HL-60 (cell line): Measurements from ENCODE around the gene IGSF22.

Experiments used
- DNase-seq, 2 experiments: peaks; one replicate each; pipeline ENCODE4 v3.0.0-alpha.2; 2010 to 2020; ENCODE audit warnings: low read depth in 1 of 2, low spot score in 1 of 2
- H3K27ac ChIP-seq: fragments of 250-450 bp; sonication (Bioruptor Pico); replicated peaks from 2 replicates; pipeline ENCODE4 v1.5.1; 2020; ENCODE audit warnings: mild to moderate bottlenecking, moderate library complexity
- H3K27me3 ChIP-seq: fragments of 250-450 bp; sonication (Bioruptor Pico); 2 replicates; pipeline ENCODE4 v1.5.1; 2021; ENCODE audit warnings: mild to moderate bottlenecking, moderate library complexity; ENCODE audit not compliant: insufficient read depth, poor library complexity, severe bottlenecking
- H3K4me3 ChIP-seq: replicated peaks from 2 replicates; pipeline ENCODE4 v1.5.1; 2011; ENCODE audit warnings: mild to moderate bottlenecking, control low read depth, low read length; ENCODE audit not compliant: insufficient read depth
- CTCF ChIP-seq: IDR thresholded peaks from one replicate; pipeline ENCODE4 v1.5.1; 2011; ENCODE audit warnings: low read length, control low read depth, inconsistent platforms; ENCODE audit not compliant: insufficient read depth
- GABPA ChIP-seq: IDR thresholded peaks from 2 replicates; pipeline ENCODE4 v1.6.1; 2012; ENCODE audit warnings: low read depth
- POLR2AphosphoS5 ChIP-seq: IDR thresholded peaks from 2 replicates; pipeline ENCODE4 v1.6.1; 2012; ENCODE audit warnings: low read depth
- SPI1 ChIP-seq: IDR thresholded peaks from 2 replicates; pipeline ENCODE4 v1.6.1; 2012; ENCODE audit warnings: low read depth, mild to moderate bottlenecking, borderline replicate concordance
- TF ChIP-seq, protein P1 (sequence below): IDR thresholded peaks from 2 replicates; pipeline ENCODE4 v1.6.1; 2012; ENCODE audit warnings: low read depth; ENCODE audit not compliant: insufficient replicate concordance

Gene IGSF22

DNA sequence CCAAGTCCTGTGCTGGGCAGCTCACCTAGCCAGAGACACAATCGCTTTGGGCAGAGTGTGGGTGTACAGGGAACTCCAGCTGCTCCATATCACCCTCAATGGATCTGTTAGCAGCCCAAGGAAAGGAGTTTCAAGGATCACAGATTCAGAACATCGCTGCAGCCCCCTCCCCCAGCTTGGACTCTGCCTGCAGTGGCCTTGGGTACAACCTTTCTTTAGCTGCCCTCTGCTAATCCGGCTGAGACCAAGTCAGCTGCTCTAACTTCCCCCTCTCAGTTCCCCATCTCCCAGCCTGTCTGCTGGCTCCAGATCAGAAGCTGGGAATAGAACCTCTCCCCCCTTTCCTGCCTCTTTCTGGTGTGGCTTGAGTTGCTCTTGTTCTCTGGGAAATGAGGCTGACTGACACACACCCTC lies 26.1 kb downstream of the IGSF22 start:
- no peak for TF ChIP-seq GABPA
- TF ChIP-seq, protein P1, sequence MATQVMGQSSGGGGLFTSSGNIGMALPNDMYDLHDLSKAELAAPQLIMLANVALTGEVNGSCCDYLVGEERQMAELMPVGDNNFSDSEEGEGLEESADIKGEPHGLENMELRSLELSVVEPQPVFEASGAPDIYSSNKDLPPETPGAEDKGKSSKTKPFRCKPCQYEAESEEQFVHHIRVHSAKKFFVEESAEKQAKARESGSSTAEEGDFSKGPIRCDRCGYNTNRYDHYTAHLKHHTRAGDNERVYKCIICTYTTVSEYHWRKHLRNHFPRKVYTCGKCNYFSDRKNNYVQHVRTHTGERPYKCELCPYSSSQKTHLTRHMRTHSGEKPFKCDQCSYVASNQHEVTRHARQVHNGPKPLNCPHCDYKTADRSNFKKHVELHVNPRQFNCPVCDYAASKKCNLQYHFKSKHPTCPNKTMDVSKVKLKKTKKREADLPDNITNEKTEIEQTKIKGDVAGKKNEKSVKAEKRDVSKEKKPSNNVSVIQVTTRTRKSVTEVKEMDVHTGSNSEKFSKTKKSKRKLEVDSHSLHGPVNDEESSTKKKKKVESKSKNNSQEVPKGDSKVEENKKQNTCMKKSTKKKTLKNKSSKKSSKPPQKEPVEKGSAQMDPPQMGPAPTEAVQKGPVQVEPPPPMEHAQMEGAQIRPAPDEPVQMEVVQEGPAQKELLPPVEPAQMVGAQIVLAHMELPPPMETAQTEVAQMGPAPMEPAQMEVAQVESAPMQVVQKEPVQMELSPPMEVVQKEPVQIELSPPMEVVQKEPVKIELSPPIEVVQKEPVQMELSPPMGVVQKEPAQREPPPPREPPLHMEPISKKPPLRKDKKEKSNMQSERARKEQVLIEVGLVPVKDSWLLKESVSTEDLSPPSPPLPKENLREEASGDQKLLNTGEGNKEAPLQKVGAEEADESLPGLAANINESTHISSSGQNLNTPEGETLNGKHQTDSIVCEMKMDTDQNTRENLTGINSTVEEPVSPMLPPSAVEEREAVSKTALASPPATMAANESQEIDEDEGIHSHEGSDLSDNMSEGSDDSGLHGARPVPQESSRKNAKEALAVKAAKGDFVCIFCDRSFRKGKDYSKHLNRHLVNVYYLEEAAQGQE: no peak
- no peak for TF ChIP-seq SPI1
- no peak for TF ChIP-seq CTCF
- no peak for TF ChIP-seq POLR2AphosphoS5
- H3K27me3 ChIP-seq: peaks cover 14% of the 10 kb centered on the region
- no peak overlapping the region for H3K4me3 ChIP-seq
- peak in 1 of 2 experiments; percentile 38 for DNase-seq
- no peak overlapping the region for H3K27ac ChIP-seq

- H3K27me3 ChIP-seq: peaks cover 14% of the 10 kb centered on the region
- TF ChIP-seq, protein P1: no peak
- TF ChIP-seq CTCF (no peak), POLR2AphosphoS5 (no peak), SPI1 (no peak), GABPA (no peak)
- DNase-seq: no peak
- H3K27ac ChIP-seq: no peak overlapping the region
- H3K4me3 ChIP-seq: peak overlapping the region; percentile 52
These were observed 26.8 kb downstream of the IGSF22 start for GRCh38 chr11:18699269-18699596.

GRCh38 chr11:18698341-18699268 lies 27.4 kb downstream of the IGSF22 start, which contains the start of gene TMEM86A:
Gene TMEM86A, plus strand, starts transcription at chr11:18698779. Its CDS starts 108 bp downstream, at chr11:18698887.
- TF ChIP-seq SPI1: no peak
- TF ChIP-seq POLR2AphosphoS5: no peak
- peak within 1 kb of the TSS; percentile 52 for H3K4me3 ChIP-seq
- H3K27me3 ChIP-seq: peaks cover 10% of the 10 kb centered on the region
- DNase-seq: peak; percentile 51 to 62
- H3K27ac ChIP-seq: no peak within 1 kb of the TSS

GRCh38 chr11:18697576-18697975 lies 28.4 kb downstream of the IGSF22 start:
- no peak for TF ChIP-seq GABPA
- TF ChIP-seq SPI1: peak; percentile 38; the same call in 1 of the 2 replicates
- TF ChIP-seq, protein P1: no peak
- no peak for TF ChIP-seq CTCF
- TF ChIP-seq POLR2AphosphoS5: no peak
- DNase-seq: no peak
- H3K4me3 ChIP-seq: no peak overlapping the region
- peaks cover 10% of the 10 kb centered on the region for H3K27me3 ChIP-seq
- H3K27ac ChIP-seq: no peak overlapping the region
